NCI-H526 (cell line): ENCODE measurements around the gene EMILIN1.
A peak's percentile ranks its signal among the peaks of the same experiment; 100 is the strongest.

Source experiments
- DNase-seq, 2 experiments: peaks; one replicate each; lab custom pipeline; 2025; lab: John Stamatoyannopoulos, UW

EMILIN1 gene

GRCh38 chr2:27080140-27080469 lies 1.7 kb downstream of the EMILIN1 start:
- no peak for DNase-seq

GRCh38 chr2:27080603-27080936 lies 2.2 kb downstream of the EMILIN1 start:
- DNase-seq, result no peak

GRCh38 chr2:27081984-27082772 lies 3.8 kb downstream of the EMILIN1 start:
- no peak for DNase-seq

GRCh38 chr2:27082773-27083409 lies 4.5 kb downstream of the EMILIN1 start:
- DNase-seq, result no peak

- DNase-seq, result no peak
Observed at GRCh38 chr2:27083410-27084296, 5.2 kb downstream of the EMILIN1 start.

- DNase-seq, result no peak
Observed at GRCh38 chr2:27084297-27085061, 6.1 kb downstream of the EMILIN1 start.

- no peak for DNase-seq
Observed at GRCh38 chr2:27085062-27085672, 6.8 kb downstream of the EMILIN1 start.

GRCh38 chr2:27085673-27086089 lies 7.3 kb downstream of the EMILIN1 start:
- peak; percentile 17 to 59 for DNase-seq

GRCh38 chr2:27086090-27086723 lies 7.8 kb downstream of the EMILIN1 start:
- DNase-seq, result peak; percentile 65 to 94

- DNase-seq, result peak; percentile 37 to 80
Observed at GRCh38 chr2:27086724-27087593, 8.5 kb downstream of the EMILIN1 start, which contains the start of gene KHK. Gene KHK (plus strand): TSS chr2:27086772. CDS start chr2:27087260, 488 bp downstream.

GRCh38 chr2:27087823-27088410 lies 9.5 kb downstream of the EMILIN1 start:
- DNase-seq, result no peak

GRCh38 chr2:27088634-27089033 lies 10.2 kb downstream of the EMILIN1 start:
- no peak for DNase-seq

- no peak for DNase-seq
Observed at GRCh38 chr2:27089111-27089954, 10.9 kb downstream of the EMILIN1 start.

- DNase-seq, result no peak
Observed at GRCh38 chr2:27091746-27092695, 13.6 kb downstream of the EMILIN1 start.

- DNase-seq, result no peak
Observed at GRCh38 chr2:27092696-27093429, 14.4 kb downstream of the EMILIN1 start.

GRCh38 chr2:27093430-27094352 lies 15.3 kb downstream of the EMILIN1 start:
- DNase-seq, result no peak
